Neural cell (in vitro differentiated cells): ENCODE results near the gene BAHD1. TPM values are rescaled to one million over a fixed set of nuclear protein-coding genes. Genes with fewer than 3 reads are reported as not detected.
A peak's percentile ranks its signal among the peaks of the same experiment; 100 is the strongest.

Source experiments
- H2AFZ ChIP-seq: fragments of 200-600, 300-800 bp; sonication (generic), shearing (Covaris generic); 2 replicates; pipeline ENCODE4 v1.6.0; 2014; ENCODE audit warnings: low read depth, mild to moderate bottlenecking, antibody characterized with exemption, low read length, moderate library complexity
- H3F3A ChIP-seq: fragments of 200-600 bp; shearing (Covaris generic); 2 replicates; pipeline ENCODE4 v1.6.1; 2016; ENCODE audit warnings: mild to moderate bottlenecking, moderate library complexity, mixed read lengths, antibody characterized with exemption, low read length; ENCODE audit not compliant: insufficient read depth, poor library complexity, severe bottlenecking
- H3K27ac ChIP-seq: fragments of 200-600, 300-800 bp; sonication (generic), shearing (Covaris generic); 2 replicates; pipeline ENCODE4 v1.5.1; 2014; ENCODE audit warnings: mild to moderate bottlenecking, low read length, moderate library complexity
- H3K27me3 ChIP-seq: fragments of 300-800, 200-600 bp; sonication (generic), shearing (Covaris generic); 2 replicates; pipeline ENCODE4 v1.6.0; 2014; ENCODE audit warnings: mild to moderate bottlenecking, low read depth, low read length, moderate library complexity; ENCODE audit not compliant: insufficient read depth
- H3K36me3 ChIP-seq: fragments of 300-800, 200-600 bp; sonication (generic), shearing (Covaris generic); 2 replicates; pipeline ENCODE4 v1.5.1; 2014; ENCODE audit warnings: mild to moderate bottlenecking, antibody characterized with exemption, low read length, moderate library complexity; ENCODE audit not compliant: insufficient read depth
- H3K4me2 ChIP-seq: fragments of 300-800, 200-600 bp; sonication (generic), shearing (Covaris generic); 2 replicates; pipeline ENCODE4 v1.6.0; 2014; ENCODE audit warnings: mild to moderate bottlenecking, low read length
- H3K4me3 ChIP-seq: fragments of 300-800, 200-600 bp; sonication (generic), shearing (Covaris generic); 2 replicates; pipeline ENCODE4 v1.5.1; 2014; ENCODE audit warnings: mild to moderate bottlenecking, low read length, moderate library complexity
- H3K79me2 ChIP-seq: fragments of 200-600 bp; shearing (Covaris generic); replicated peaks from 2 replicates; pipeline ENCODE4 v1.6.0; 2014; ENCODE audit warnings: mild to moderate bottlenecking, low read length, moderate library complexity; ENCODE audit not compliant: insufficient read depth
- H3K9ac ChIP-seq: fragments of 300-800, 200-600 bp; sonication (generic), shearing (Covaris generic); 2 replicates; pipeline ENCODE4 v1.6.1; 2016; ENCODE audit warnings: mild to moderate bottlenecking, low read length, mixed read lengths
- H3K9me2 ChIP-seq: fragments of 200-600 bp; shearing (Covaris generic); 2 replicates; pipeline ENCODE4 v1.6.1; 2016; ENCODE audit warnings: mild to moderate bottlenecking, low read length, mixed read lengths; ENCODE audit not compliant: insufficient read depth
- H3K9me3 ChIP-seq: fragments of 200-600, 300-800 bp; sonication (generic), shearing (Covaris generic); 2 replicates; pipeline ENCODE4 v1.6.1; 2016; ENCODE audit warnings: mild to moderate bottlenecking, mixed run types, low read length, moderate library complexity, mixed read lengths
- H4K20me1 ChIP-seq: fragments of 200-600 bp; shearing (Covaris generic); 2 replicates; pipeline ENCODE4 v1.6.1; 2016; ENCODE audit warnings: mild to moderate bottlenecking, mixed run types; ENCODE audit not compliant: insufficient read depth
- EP300 ChIP-seq: fragments of 450-650 bp; conservative IDR thresholded peaks from 2 replicates; pipeline ENCODE4 v1.6.1; 2014; ENCODE audit warnings: antibody characterized with exemption, mild to moderate bottlenecking, moderate library complexity; ENCODE audit not compliant: poor library complexity, severe bottlenecking
- EZH2 ChIP-seq: fragments of 200-600, 300-800 bp; shearing (Covaris generic), sonication (generic); IDR thresholded peaks from 2 replicates; pipeline ENCODE4 v1.6.1; 2014; ENCODE audit warnings: antibody characterized with exemption, low read length, borderline replicate concordance, mild to moderate bottlenecking; ENCODE audit not compliant: insufficient read depth, poor library complexity, severe bottlenecking
- MXI1 ChIP-seq: fragments of 450-650 bp; conservative IDR thresholded peaks from 2 replicates; pipeline ENCODE4 v1.6.1; 2014; ENCODE audit warnings: antibody characterized with exemption, mild to moderate bottlenecking; ENCODE audit not compliant: poor library complexity, severe bottlenecking
- POLR2AphosphoS5 ChIP-seq: IDR thresholded peaks from 2 replicates; pipeline ENCODE4 v1.6.1; 2012
- RAD21 ChIP-seq: fragments of 450-650 bp; conservative IDR thresholded peaks from 2 replicates; pipeline ENCODE4 v1.6.1; 2014; ENCODE audit warnings: antibody characterized with exemption, mild to moderate bottlenecking, moderate library complexity
- SMC3 ChIP-seq: fragments of 450-650 bp; conservative IDR thresholded peaks from 2 replicates; pipeline ENCODE4 v1.6.1; 2014; ENCODE audit warnings: antibody characterized with exemption, mild to moderate bottlenecking, moderate library complexity; ENCODE audit not compliant: poor library complexity
- TAF1 ChIP-seq: IDR thresholded peaks from 2 replicates; pipeline ENCODE4 v1.6.1; 2012; ENCODE audit warnings: low read depth
- polyA plus RNA-seq: library from polyadenylated mRNA; depleted of rRNA; stranded (reverse); fragments of >200 nt; gene quantifications from 2 replicates; pipeline ENCODE4 v1.2.3, GENCODE V29; 2014
- TF ChIP-seq, protein P1 (sequence below): IDR thresholded peaks from 2 replicates; pipeline ENCODE4 v1.6.1; 2012; ENCODE audit warnings: borderline replicate concordance

BAHD1 gene
- polyA plus RNA-seq, 1 donor from 2014 or later = 22.8 TPM

DNA sequence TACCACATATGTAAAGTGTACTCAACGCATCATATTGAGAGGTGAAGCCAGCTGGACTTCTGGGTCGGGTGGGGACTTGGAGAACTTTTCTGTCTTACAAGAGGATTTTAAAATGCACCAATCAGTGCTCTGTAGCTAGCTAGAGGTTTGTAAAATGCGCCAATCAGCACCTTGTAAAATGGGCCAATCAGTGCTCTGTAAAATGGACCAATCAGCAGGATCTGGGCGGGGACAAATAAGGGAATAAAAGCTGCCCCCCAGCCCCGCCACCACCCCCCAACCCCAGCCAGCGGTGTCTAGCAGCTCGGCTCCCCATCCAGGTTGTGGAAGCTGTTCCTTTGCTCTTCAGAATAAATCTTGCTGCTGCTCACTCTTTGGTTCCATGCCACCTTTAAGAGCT, 41.4 kb upstream of the BAHD1 start:
- Histone ChIP-seq H4K20me1 (no peaks in the 10 kb centered on the region), H3K27me3 (no peaks in the 10 kb centered on the region), H3K36me3 (no peaks in the 10 kb centered on the region), H3K9me3 (no peaks in the 10 kb centered on the region), H3K4me2 (no peak overlapping the region), H3F3A (no peaks in the 10 kb centered on the region), H3K79me2 (no peaks in the 10 kb centered on the region), H2AFZ (no peak overlapping the region), H3K9ac (no peak overlapping the region), H3K27ac (no peak overlapping the region), H3K9me2 (no peaks in the 10 kb centered on the region), H3K4me3 (no peak overlapping the region)
- TF ChIP-seq, protein P1, sequence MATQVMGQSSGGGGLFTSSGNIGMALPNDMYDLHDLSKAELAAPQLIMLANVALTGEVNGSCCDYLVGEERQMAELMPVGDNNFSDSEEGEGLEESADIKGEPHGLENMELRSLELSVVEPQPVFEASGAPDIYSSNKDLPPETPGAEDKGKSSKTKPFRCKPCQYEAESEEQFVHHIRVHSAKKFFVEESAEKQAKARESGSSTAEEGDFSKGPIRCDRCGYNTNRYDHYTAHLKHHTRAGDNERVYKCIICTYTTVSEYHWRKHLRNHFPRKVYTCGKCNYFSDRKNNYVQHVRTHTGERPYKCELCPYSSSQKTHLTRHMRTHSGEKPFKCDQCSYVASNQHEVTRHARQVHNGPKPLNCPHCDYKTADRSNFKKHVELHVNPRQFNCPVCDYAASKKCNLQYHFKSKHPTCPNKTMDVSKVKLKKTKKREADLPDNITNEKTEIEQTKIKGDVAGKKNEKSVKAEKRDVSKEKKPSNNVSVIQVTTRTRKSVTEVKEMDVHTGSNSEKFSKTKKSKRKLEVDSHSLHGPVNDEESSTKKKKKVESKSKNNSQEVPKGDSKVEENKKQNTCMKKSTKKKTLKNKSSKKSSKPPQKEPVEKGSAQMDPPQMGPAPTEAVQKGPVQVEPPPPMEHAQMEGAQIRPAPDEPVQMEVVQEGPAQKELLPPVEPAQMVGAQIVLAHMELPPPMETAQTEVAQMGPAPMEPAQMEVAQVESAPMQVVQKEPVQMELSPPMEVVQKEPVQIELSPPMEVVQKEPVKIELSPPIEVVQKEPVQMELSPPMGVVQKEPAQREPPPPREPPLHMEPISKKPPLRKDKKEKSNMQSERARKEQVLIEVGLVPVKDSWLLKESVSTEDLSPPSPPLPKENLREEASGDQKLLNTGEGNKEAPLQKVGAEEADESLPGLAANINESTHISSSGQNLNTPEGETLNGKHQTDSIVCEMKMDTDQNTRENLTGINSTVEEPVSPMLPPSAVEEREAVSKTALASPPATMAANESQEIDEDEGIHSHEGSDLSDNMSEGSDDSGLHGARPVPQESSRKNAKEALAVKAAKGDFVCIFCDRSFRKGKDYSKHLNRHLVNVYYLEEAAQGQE = no peak
- TF ChIP-seq EP300 = no peak

DNA sequence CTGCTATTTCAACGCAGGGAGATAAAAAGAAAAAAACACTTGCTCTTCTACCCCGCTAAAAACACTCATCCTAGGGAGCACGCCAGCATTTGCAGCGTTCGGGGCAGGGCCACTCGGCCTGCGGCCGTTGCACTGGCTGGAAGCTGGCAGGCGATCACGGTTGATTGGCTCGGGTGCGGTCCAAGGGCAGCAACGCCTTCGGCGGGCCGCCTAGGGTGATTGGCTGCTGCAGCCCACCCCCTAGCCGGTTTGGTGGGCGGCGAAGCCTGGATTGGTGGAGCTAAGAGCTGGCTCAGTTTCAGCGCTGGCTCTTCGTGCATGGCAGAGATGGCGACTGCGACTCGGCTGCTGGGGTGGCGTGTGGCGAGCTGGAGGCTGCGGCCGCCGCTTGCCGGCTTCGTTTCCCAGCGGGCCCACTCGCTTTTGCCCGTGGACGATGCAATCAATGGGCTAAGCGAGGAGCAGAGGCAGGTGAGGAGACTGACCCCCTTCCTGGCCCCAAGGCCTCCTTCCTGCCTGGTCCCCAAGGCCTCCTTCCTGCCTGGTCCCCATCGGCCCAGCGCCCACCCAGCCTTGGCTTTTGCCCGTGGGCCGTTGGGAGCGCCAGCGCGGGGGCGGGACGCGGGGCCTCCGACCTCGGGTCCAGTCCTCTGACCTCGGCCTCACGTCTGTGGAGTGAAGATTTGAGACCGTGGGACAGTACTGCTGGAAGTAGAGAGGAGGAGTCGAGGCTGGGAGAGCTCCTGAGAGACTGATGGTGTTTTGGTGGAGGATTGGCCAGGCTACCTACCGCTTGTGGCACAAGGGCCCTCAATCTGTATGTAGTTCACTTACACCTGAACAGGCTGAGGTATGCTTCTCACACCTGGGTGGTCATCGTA, 35.0 kb upstream of the BAHD1 start, which contains the start of gene IVD:
TSS of gene IVD (plus strand) at position 295 of the 881 bp plus-strand sequence. CDS start at position 328, 33 bp downstream.
- H3K9me2 ChIP-seq = no peaks in the 10 kb centered on the region
- H3K4me2 ChIP-seq = peak within 1 kb of the TSS; percentile 81
- no peaks in the 10 kb centered on the region for H3F3A ChIP-seq
- H3K9ac ChIP-seq = peak within 1 kb of the TSS; percentile 75
- H3K9me3 ChIP-seq = no peaks in the 10 kb centered on the region
- peak within 1 kb of the TSS; percentile 81 for H3K4me3 ChIP-seq
- TF ChIP-seq TAF1 (peak; percentile 48), MXI1 (peak; percentile 75), EP300 (peak; percentile 9), RAD21 (no peak), POLR2AphosphoS5 (peak; percentile 92), SMC3 (peak; percentile 36), EZH2 (no peak)
- TF ChIP-seq, protein P1 = peak; percentile 81
- no peaks in the 10 kb centered on the region for H3K27me3 ChIP-seq
- no peaks in the 10 kb centered on the region for H3K79me2 ChIP-seq
- no peaks in the 10 kb centered on the region for H4K20me1 ChIP-seq
- H3K27ac ChIP-seq = peak within 1 kb of the TSS; percentile 56
- no peaks in the 10 kb centered on the region for H3K36me3 ChIP-seq
- peak within 1 kb of the TSS; percentile 56 for H2AFZ ChIP-seq
